ENCODE results near the gene MYOCD.

Gene MYOCD

GRCh38 chr17:12721581-12721980 lies 55.9 kb downstream of the MYOCD start:
- no peak for DNase-seq

DNA sequence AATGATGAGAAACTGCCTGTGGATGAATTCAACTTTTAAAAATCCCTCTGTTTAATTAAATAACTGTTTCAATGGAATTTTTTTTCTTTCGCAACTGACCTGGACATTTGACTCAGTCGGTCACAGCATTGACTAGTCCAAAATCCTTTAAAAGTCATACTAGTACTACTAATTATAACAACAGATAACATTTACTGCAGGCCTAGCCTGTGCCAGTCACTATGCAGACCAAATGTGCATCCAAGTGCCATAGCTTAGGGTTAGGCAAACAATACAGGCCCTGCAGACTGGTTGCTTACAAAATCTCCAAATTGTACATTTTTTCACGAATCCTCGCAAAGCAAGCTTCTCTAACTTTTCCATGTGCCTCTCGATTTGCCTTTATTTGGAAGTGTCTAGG lies 56.6 kb downstream of the MYOCD start:
- DNase-seq, result no peak

- DNase-seq, result no peak
These were observed 60.4 kb downstream of the MYOCD start for GRCh38 chr17:12726131-12726530.

DNA sequence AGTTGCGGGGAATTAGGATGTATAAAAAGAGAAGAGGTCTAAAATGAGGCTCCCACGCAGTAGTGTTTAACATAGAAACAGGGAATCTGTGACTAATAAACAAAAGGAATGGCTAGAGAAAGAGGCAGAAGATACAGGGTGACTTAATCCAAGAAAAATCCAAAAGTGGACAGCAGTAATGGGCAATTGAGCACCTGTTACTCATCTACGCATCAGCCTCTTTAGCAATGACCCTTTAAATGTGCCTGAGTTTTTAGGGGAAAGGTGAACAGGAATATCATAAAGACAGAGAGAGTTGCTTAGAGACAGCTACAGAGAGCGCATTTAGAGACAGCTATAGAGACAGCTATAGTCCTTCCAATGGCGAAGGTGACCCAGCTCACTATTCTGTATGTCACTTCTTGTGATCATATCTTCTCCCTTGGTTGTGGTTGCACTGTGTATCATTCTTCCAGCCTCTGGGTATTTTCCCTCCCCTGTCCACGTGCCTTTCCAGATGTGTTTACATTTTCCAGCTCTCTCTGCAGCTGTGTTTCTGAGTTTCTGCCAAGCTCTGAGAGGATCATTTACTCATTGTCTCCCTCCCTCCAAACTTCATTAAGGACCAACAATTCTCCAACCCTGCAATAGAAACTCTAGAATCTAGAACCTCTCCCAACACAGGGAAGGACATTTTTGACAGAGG lies 61.5 kb downstream of the MYOCD start:
- no peak for DNase-seq

GRCh38 chr17:12727881-12728280 lies 62.2 kb downstream of the MYOCD start:
- no peak for DNase-seq

GRCh38 chr17:12729086-12729485 lies 63.4 kb downstream of the MYOCD start:
- no peak for DNase-seq

DNA sequence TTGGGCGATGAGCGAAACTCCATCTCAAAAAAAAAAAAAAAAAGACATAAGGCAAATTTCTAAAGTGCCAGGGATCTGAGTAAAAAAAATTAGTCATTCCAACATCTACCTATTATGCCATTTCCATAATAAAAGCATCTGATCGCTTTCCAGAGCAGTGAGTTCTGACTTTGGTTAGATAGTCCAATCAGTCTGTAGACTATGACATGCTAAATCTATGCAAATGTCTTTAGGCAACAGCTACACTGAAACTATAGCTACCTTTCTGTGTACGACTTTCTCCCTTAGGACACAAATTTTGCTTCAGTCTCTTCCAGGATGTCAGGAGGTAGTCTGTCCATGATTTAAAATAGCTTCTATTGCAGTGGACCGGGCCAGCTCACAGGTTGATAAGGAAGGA lies 64.7 kb downstream of the MYOCD start:
- no peak for DNase-seq

- DNase-seq, result no peak
These were observed 65.3 kb downstream of the MYOCD start for GRCh38 chr17:12730931-12731521.

- no peak for DNase-seq
These were observed 66.1 kb downstream of the MYOCD start for GRCh38 chr17:12731839-12732238.

DNA sequence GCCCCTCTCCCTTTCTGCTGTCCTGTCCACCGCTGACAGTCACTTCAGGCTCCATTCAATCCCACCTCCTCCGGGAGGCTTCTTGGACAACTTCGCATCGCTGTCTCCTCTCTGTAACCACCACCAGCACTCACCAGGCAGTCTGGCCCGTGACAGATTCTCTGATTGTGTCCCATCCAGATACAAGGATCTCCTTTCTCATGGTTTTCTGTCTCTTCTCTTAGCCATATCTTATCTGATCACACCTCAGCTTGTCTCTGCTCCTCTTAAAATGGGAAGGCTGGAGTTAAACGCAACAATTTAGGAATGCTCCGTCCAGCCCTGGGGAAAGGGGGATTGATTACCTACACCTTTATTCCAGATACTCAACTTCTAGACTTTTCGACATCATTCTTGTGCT lies 66.7 kb downstream of the MYOCD start:
- no peak for DNase-seq

DNA sequence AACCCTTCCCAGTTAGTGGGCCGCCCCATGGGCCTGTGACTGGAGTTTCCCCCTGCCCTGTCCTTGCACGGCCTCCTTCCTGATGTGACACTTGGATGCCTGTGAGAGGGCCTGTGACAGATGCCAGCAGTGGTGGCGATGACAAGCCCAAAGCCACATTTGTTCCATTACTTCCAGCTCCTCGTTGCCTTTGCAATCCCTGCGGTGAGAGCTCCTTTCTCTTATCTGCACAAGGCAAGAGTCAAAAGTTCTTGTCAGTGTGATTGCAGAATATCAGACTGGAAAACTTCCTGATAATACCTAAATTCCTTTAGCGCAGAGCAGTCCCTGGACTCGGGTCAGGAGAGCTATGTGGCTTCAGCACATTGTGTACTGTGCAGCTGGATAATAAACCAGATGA lies 69.2 kb downstream of the MYOCD start:
- DNase-seq, result no peak

DNA sequence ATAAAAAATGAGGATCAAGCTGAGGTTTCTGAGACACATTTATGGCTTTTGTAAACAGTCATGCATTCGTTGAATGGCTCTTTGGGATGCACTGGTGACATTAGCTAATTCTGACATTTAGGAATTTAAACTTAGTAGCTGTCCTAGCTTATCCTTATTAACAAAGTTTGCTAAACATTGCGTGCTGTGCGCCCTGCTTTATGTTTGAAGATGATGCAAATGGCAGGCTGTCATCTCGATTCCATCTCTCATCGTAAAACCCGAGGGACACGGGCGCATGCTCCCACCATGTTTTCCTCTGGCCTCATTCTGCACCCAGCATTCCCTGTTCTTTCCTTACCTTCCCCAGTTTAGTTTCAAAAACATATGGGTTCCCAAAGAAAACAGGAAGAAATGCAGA lies 69.8 kb downstream of the MYOCD start:
- DNase-seq, result no peak

DNA sequence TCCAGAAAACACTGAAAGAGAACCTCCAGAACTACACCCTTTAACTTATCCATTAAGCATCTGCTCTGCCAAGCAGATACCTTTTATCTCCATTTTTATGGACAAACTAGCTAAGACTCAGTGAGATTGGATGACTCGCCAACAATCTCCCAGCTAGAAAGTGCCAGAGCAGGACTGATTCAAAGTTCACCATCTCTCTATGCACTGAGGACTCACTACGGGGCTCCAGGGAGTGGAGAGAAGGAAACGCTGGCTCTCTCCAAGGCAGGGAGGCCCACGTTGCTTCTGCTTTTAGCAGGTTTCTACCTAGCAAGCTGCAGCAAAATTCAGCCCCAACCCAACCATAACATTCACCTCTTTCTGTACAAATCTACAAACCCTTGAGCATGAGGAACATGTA lies 70.8 kb downstream of the MYOCD start:
- no peak for DNase-seq

GRCh38 chr17:12737740-12738469 lies 72.2 kb downstream of the MYOCD start:
- DNase-seq, result no peak

DNA sequence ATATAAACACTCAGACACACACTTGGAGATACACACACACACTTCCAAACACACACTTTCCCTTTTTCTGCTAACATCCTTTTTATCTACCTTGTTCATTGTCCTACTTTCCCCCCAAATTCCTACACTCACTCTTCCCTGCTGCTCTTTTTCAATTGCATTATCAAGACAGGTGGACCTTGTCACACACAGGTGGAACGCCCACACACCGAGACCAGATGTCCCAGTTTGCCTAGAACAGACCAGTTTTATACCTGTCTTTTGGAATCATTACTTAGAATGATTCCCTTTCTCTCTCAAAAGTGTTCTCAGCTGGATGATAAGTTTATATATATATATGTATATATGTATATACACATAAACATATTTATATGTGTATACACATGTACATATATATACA lies 72.9 kb downstream of the MYOCD start:
- DNase-seq, result no peak

DNA sequence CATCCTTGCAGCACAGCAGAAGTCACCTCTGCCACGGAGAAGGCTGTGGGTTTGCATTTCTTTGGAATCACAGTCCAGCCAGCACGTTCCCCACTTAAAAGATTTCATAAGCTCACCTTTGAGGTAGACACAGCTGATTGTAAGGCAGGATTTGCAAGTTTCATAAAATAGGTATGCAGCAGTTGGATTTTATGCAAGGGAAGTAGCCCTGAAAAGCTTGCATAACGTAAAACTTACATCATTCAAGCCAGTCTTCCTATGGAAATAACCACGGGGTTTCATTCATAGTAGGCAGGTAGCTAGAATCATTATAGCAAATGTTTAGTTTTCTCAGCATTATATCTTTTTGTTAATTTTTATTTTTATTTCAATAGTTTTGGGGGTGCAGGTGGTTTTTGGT lies 73.8 kb downstream of the MYOCD start:
- no peak for DNase-seq

GRCh38 chr17:12743046-12743445 lies 77.4 kb downstream of the MYOCD start:
- DNase-seq, result no peak

DNA sequence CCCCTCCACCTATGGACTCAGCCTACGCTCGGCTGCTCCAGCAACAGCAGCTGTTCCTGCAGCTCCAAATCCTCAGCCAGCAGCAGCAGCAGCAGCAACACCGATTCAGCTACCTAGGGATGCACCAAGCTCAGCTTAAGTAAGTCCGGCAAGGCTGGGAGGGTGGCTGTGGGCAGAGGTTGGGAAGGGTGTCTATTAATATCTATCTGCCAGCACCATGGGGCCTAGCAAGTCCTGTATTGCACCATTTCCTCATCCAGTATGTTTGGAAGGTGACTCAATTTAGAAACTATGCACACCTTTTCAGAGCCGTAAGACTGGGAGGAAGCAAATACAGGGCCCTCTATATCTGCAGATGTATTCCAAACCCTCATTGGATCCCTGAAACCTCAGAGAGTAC lies 78.6 kb downstream of the MYOCD start:
- DNase-seq, result no peak

DNA sequence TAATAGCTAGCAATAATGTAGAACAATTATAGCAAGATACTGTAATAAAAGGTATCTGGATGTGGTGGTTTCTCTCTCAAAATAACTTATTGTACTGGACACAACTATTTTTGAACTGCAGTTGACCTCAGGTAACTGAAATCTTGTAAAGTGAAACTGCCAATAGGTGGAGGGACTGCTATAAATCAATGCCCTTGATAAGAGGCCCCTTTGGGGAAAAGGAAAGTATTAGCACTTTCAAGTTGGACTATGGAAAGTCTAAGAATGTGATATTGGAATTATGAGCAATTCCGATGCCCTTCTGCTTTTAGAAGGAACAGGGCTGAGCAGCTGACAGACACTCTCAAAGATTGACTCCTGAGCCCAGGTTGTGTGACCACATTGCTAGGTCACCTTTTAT lies 79.1 kb downstream of the MYOCD start:
- no peak for DNase-seq

GRCh38 chr17:12745486-12745885 lies 79.8 kb downstream of the MYOCD start:
- no peak for DNase-seq

GRCh38 chr17:12756786-12757185 lies 91.1 kb downstream of the MYOCD start:
- no peak for DNase-seq

DNA sequence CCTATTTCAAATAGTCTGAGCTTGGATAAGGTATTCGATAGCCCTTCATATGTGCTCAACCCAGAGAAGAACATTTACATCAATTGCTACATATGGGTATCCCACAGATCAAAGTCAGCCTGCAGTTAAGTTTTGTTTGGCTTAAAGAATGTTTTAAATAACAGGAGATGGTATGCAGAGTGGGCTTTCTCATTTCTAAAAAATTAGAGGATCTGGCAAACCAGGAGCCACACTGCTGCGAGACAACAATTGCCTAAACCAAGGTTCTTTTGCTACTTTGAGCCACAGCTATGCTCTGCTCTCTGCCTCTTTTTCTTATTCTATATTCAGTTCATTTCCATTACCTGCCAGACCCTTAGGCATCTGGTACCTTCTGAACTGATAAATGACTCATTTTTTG lies 93.4 kb downstream of the MYOCD start:
- DNase-seq, result no peak

DNA sequence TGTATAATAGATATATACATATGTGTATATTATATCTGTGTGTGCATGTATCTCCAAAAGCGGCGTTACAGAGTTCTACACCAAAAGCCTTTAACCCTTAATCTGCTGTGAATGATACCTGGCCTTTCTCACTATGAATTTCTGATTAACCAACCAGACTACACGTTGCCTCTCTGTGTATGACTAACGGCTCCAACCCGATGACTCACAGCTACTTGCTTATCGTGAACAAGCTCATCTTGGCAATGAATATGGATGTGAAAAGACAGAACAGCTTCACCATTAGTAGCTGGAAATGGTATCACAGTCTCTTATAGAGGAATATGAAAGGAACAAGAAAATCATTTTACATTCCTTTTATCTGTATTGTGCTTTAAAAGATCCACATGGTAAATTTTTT lies 99.9 kb downstream of the MYOCD start:
- no peak for DNase-seq

DNA sequence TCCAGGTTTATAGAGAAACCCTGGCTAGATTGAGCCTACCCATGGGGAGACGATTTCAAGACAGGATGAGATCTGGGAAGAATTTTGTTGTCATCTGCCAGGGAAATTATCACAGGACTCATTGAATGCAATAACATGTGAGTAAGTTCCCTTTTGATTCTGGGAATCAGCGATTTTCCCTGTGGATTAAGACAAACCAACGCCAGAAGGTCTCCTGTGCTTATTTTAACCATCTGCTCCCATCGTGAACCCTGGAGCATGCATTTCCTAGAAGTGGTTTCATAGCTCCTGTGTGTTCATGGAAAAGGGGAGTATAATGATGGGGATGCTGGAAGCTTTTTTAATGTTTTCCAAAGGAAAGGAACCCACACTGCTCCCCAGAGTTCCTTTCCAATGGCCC lies 102.6 kb downstream of the MYOCD start:
- DNase-seq, result no peak

DNA sequence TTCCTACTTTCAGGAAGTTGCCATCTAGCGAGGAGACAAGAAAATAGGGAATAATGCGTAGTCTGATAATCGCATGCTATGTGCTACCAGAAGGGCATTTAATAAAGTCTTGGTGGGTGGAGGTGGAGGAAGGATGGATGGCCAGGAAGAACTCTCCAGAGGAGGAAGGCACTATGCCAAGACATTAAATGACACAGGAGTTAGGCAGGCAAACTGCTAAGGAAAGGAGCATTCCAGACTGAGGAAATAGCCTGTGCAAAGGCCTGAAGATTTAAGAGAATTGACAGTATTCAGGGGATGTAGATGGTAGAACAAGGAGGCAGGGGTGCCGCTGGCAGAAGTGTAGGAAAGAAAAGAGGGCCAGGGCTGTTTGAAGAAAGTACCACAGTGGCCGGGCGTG lies 104.3 kb downstream of the MYOCD start:
- DNase-seq, result no peak
